ENCODE data around the gene NPR3. TPM values are rescaled to one million over a fixed set of nuclear protein-coding genes. Genes with fewer than 3 reads are reported as not detected.

Gene NPR3
- polyA plus RNA-seq, 1 of the 3 experiments (the other 2 are of a cell fraction): 35.8 TPM

GRCh38 chr5:32790411-32790951 lies 79.4 kb downstream of the NPR3 start (continued):
- TF ChIP-seq EZH2phosphoT487 (IDR thresholded peaks at IDR 0.05; ENCODE audit: borderline replicate concordance, low read depth): no peak
- 0 out of 2 replicates have a peak, but pooled peaks have one; percentile 27 for TF ChIP-seq RXRA (IDR thresholded peaks at IDR 0.05; ENCODE audit: borderline replicate concordance, low read depth)
- TF ChIP-seq ZBTB33 (IDR thresholded peaks at IDR 0.05; ENCODE audit: borderline replicate concordance, low read depth): no peak
- TF ChIP-seq TCF12 (IDR thresholded peaks at IDR 0.05): peak; percentile 90
- no peak for TF ChIP-seq GABPA (IDR thresholded peaks at IDR 0.05; ENCODE audit: low read depth)
- peak; percentile 55 for TF ChIP-seq NFIC (IDR thresholded peaks at IDR 0.05; ENCODE audit: borderline replicate concordance)
- peak; percentile 31; the same call in 1 of the 2 replicates for TF ChIP-seq POLR2AphosphoS5 (IDR thresholded peaks at IDR 0.05; ENCODE audit: low read depth, low read length)
- TF ChIP-seq GATA2 (CRISPR knock-in tag; IDR thresholded peaks at IDR 0.05): no peak
- TF ChIP-seq MXI1 (IDR thresholded peaks at IDR 0.05; ENCODE audit: low read depth, low read length): no peak

GRCh38 chr5:32791536-32792243 lies 80.6 kb downstream of the NPR3 start:
- Histone ChIP-seq H4K20me1 (ENCODE audit: insufficient read depth) (no peaks in the 10 kb centered on the region), H3K36me3 (replicated peaks in 1 of 2; ENCODE audit: control insufficient read depth in 1 of 2, insufficient read depth in 2 of 2, low read length in 1 of 2) (peaks cover 0 to 60% of the 10 kb centered on the region in 2 experiments), H3K79me2 (ENCODE audit: insufficient read depth) (peaks cover 6% of the 10 kb centered on the region; the same call in 1 of the 2 replicates), H3K4me2 (no peak overlapping the region), H3F3A (replicated peaks; ENCODE audit: insufficient read depth) (peaks cover 38% of the 10 kb centered on the region), H3K4me1 (ENCODE audit: control insufficient read depth in 1 of 2, insufficient read depth in 2 of 2, low read depth in 1 of 2, low read length in 1 of 2) (peaks cover 0 to 12% of the 10 kb centered on the region in 2 experiments; a peak in 2 of 4 replicates), H2AFZ (ENCODE audit: low read depth) (no peak overlapping the region), H3K9ac (no peak overlapping the region), H3K27ac (ENCODE audit: low read depth in 2 of 2, low read length in 1 of 2) (peak overlapping the region; percentile 11 to 56; a peak in 3 of 4 replicates), H3K9me3 (no peaks in the 10 kb centered on the region), H3K27me3 (ENCODE audit: insufficient read depth) (no peaks in the 10 kb centered on the region), H3K9me2 (no peaks in the 10 kb centered on the region), H3K4me3 (ENCODE audit: low read depth in 2 of 2, low read length in 1 of 2) (no peak overlapping the region)
- 37% methylated on average over 9 of the region's 9 CpGs for WGBS (ENCODE audit: low lambda C conversion rate)
- ChIA-PET CTCF (no interaction called here), POLR2A (no interaction called here)
- DNase-seq: no peak
- no peak for TF ChIP-seq FOXJ3 (CRISPR knock-in tag; IDR thresholded peaks at IDR 0.05)
- TF ChIP-seq TAF1 (IDR thresholded peaks at IDR 0.05; ENCODE audit: borderline replicate concordance, low read depth, low read length): no peak
- no peak for TF ChIP-seq FOXM1 (IDR thresholded peaks at IDR 0.05; ENCODE audit: low read depth)

GRCh38 chr5:32794086-32794485 lies 83.0 kb downstream of the NPR3 start:
- Histone ChIP-seq H2AFZ (ENCODE audit: low read depth) (no peak overlapping the region), H3K36me3 (replicated peaks in 1 of 2; ENCODE audit: control insufficient read depth in 1 of 2, insufficient read depth in 2 of 2, low read length in 1 of 2) (peaks cover 0 to 36% of the 10 kb centered on the region in 2 experiments), H3K27me3 (ENCODE audit: insufficient read depth) (no peaks in the 10 kb centered on the region), H3K4me3 (ENCODE audit: low read depth in 2 of 2, low read length in 1 of 2) (no peak overlapping the region), H3K9ac (no peak overlapping the region), H3K4me1 (ENCODE audit: control insufficient read depth in 1 of 2, insufficient read depth in 2 of 2, low read depth in 1 of 2, low read length in 1 of 2) (peaks cover 0 to 12% of the 10 kb centered on the region in 2 experiments; a peak in 2 of 4 replicates), H3K27ac (ENCODE audit: low read depth in 2 of 2, low read length in 1 of 2) (no peak overlapping the region), H4K20me1 (ENCODE audit: insufficient read depth) (no peaks in the 10 kb centered on the region), H3K9me2 (no peaks in the 10 kb centered on the region), H3F3A (replicated peaks; ENCODE audit: insufficient read depth) (peaks cover 43% of the 10 kb centered on the region), H3K9me3 (no peaks in the 10 kb centered on the region), H3K4me2 (no peak overlapping the region), H3K79me2 (ENCODE audit: insufficient read depth) (no peaks in the 10 kb centered on the region)
- POLR2A ChIA-PET: no interaction called here
- TF ChIP-seq TEAD4 (IDR thresholded peaks at IDR 0.05; ENCODE audit: borderline replicate concordance, insufficient read depth) (no peak), SIN3A (IDR thresholded peaks at IDR 0.05; ENCODE audit: borderline replicate concordance, low read depth, low read length) (no peak), TCF12 (IDR thresholded peaks at IDR 0.05) (no peak), YY1 (IDR thresholded peaks at IDR 0.05; ENCODE audit: low read depth) (no peak), SMC3 (IDR thresholded peaks at IDR 0.05; ENCODE audit: low read depth, low read length) (0 out of 2 replicates have a peak, but pooled peaks have one; percentile 9), MXI1 (IDR thresholded peaks at IDR 0.05; ENCODE audit: low read depth, low read length) (no peak), RAD21 (IDR thresholded peaks at IDR 0.05; ENCODE audit: low read length) (no peak), MAX (IDR thresholded peaks at IDR 0.05; ENCODE audit: low read depth) (no peak), FOXM1 (IDR thresholded peaks at IDR 0.05; ENCODE audit: low read depth) (no peak), RFX5 (IDR thresholded peaks at IDR 0.05; ENCODE audit: low read length) (no peak), CTCF (IDR thresholded peaks at IDR 0.05) (peak; percentile 37)
- 55% methylated on average over 1 of the region's 1 CpG for WGBS (ENCODE audit: low lambda C conversion rate)
- CTCF ChIA-PET: no interaction called here
- no peak for DNase-seq
